OCI-LY1 (cell line): Measurements from ENCODE around the gene FAM78A.

ENCODE experiments used
- CTCF ChIP-seq: fragments of 200-600 bp; sonication (generic), shearing (Covaris generic); IDR thresholded peaks from 2 replicates; pipeline ENCODE4 v1.5.1; 2017; ENCODE audit warnings: mild to moderate bottlenecking, antibody characterized with exemption, low read length, moderate library complexity, mixed read lengths
- EZH2 ChIP-seq: fragments of 200-600 bp; sonication (generic), shearing (Covaris generic); IDR thresholded peaks from 2 replicates; pipeline ENCODE4 v1.8.0; 2017; ENCODE audit warnings: borderline replicate concordance, mixed run types, mild to moderate bottlenecking, antibody characterized with exemption, low read length, moderate library complexity, mixed read lengths

DNA sequence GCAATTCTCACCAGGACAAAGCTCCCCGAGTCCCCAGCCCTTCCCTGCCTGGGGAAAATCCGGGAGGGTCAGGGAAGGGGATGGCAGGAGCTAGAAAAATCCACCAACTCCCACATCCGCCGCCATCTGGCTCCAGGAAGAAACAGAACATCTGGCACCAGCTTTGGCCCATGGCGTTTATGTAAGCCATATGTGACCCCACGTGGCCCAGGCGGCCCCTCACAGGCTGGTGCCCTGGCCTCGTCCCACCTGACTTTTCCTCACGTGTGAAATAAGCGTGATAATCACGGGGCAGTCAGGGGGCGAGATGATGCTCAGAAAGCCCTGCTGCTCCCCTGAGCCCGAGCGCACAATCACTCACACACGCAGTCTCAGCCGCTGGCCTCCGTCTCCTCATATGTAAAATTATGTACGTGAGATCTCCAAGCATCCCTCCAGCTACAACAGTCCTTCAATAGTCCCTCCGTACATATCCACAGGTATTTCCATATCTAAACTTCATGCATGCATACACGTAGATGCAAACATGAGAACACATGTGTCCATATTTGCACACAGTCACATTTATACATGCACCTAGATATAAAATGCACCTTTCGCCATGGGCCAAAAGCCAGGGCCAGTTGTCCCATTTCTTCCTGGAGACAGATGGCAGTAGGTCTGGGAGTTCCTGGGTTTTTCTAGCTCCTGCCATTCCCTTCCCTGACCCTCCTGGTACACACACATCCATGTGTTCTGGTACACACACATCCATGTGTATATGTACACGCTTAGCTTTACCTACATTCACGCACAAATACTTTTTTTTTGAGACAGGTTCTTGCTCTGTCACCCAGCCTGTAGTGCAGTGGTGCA is 42.1 kb upstream of the FAM78A start:
- no peak for TF ChIP-seq CTCF
- no peak for TF ChIP-seq EZH2
